Fibroblast of mammary gland (primary cell): ENCODE measurements around the gene GABRB3.

Experiments used
- DNase-seq: peaks from one replicate; pipeline ENCODE4 v3.0.0-alpha.2; 2010; ENCODE audit warnings: low read depth
- H3K4me3 ChIP-seq: 2 replicates; pipeline ENCODE4 v1.5.1; 2011; ENCODE audit warnings: low read depth, mild to moderate bottlenecking, low read length, moderate library complexity; ENCODE audit not compliant: control insufficient read depth
- TF ChIP-seq, protein P1 (sequence below): conservative IDR thresholded peaks from 2 replicates; pipeline ENCODE4 v1.5.1; 2011; ENCODE audit warnings: low read depth, low read length, inconsistent platforms; ENCODE audit not compliant: control insufficient read depth, insufficient read depth

GABRB3 gene

DNA sequence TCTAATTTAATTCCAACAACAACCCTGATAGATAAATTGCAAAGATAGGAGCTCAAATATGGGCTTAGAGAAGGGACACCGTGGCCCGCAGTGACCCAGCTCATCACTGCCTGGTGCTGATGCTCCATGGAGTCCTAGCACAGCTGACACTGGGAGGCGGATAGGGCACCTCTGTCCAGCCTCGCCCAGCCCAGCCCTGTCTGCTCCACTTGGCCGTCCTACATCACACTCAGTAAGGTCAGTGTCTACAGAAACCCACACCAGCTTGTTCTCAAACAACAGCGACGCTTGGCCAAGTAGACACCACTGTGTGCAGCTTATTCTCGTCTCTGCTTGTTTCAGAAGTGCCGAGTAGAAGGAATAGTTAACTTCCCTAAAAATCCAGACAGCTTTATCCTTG lies 33.9 kb downstream of the GABRB3 start:
- no peak for DNase-seq
- TF ChIP-seq, protein P1, sequence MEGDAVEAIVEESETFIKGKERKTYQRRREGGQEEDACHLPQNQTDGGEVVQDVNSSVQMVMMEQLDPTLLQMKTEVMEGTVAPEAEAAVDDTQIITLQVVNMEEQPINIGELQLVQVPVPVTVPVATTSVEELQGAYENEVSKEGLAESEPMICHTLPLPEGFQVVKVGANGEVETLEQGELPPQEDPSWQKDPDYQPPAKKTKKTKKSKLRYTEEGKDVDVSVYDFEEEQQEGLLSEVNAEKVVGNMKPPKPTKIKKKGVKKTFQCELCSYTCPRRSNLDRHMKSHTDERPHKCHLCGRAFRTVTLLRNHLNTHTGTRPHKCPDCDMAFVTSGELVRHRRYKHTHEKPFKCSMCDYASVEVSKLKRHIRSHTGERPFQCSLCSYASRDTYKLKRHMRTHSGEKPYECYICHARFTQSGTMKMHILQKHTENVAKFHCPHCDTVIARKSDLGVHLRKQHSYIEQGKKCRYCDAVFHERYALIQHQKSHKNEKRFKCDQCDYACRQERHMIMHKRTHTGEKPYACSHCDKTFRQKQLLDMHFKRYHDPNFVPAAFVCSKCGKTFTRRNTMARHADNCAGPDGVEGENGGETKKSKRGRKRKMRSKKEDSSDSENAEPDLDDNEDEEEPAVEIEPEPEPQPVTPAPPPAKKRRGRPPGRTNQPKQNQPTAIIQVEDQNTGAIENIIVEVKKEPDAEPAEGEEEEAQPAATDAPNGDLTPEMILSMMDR, result no peak
- H3K4me3 ChIP-seq, result no peak overlapping the region

DNA sequence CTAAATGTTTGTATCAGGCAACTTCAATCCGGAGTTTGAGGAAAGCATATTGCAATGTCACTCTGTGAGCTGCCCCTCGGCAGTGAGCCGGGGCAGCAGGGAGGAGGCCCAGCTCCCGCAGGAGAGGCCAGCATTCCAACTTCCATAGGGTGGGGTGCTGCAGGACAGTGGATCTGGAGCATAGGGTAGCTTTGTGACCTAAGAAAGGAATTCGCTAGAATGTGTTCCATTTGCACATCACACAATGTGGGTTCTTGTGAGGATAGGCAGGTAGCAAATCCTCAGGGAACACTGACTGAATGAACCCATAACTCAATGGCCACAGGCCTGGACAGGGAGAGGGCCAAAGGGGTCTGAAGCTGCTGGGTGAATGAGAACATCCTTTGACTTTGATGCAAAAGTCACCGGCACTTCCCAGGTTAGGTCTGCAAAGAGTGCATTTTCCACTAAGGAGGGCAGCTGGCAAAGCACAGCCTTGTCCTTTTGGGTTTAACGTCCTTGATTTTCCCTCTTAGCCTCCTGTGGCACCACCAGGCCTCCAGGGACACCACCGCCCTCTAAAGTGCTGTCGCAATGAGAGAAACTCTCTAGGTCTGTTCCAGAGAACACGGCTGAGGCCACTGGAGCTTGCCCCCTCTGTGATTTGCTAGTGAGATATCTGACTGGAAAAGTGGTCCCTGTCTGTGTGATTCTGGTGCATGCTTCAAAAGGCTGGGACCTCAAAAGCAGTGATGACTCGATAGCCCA lies 36.2 kb downstream of the GABRB3 start:
- H3K4me3 ChIP-seq, result no peak overlapping the region
- TF ChIP-seq, protein P1, result no peak
- no peak for DNase-seq

DNA sequence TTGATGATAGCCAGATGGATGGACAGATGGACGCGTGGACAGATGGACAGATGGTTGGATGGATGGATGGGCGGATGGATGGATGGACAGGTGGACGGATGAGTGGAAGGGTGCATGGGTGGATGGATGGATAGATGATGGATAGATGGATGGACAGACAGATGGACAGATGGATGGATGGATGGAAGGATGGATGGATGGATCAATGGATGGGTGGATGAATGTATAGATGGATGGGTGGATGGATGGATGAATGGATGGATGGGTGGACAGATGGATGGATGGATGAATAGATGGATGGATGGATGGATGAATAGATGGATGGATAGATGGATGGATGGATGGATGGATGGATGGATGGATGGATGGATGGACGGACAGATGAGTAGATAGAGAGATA lies 40.9 kb downstream of the GABRB3 start:
- DNase-seq, result no peak
- TF ChIP-seq, protein P1, result no peak
- H3K4me3 ChIP-seq, result no peak overlapping the region

DNA sequence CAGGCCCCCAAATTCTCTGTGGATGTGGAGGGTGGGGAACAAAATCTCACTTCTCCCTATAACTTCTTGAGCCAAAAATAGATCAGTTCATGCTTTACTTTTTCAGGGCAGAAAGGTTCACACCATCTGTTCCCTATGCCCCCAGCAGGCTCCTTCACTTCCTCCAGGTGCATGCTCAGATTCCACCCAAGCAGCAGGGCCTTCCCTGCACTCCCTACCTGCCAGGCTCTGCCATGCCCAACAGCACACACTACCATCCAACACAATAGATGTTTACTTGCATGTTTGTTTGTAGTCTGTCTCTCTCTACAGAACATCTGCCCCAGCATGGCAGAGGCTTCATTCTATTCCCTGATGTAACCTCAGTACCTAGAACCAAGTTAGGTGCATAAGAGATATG lies 43.3 kb downstream of the GABRB3 start:
- TF ChIP-seq, protein P1, result no peak
- no peak overlapping the region for H3K4me3 ChIP-seq
- no peak for DNase-seq

DNA sequence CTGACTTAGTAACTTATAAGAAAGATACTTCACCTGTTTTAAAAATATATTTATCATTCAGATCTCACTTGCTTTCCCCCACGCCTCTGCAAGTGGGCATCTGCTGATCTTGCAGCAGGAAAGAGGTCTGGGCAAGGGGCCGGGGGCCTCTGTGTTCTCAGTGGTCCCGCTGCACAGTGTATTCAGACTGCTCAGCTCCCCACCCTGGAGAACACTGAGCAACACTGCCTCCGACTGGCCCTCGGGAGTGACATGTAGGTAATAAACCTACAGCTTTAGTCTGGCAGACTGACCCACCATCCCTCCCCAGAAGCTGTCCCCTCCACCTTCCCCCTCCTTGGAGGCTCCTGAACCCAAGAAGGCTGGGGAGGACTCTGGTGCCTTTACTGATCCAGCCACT lies 43.8 kb downstream of the GABRB3 start:
- TF ChIP-seq, protein P1, result no peak
- H3K4me3 ChIP-seq, result no peak overlapping the region
- DNase-seq, result no peak

DNA sequence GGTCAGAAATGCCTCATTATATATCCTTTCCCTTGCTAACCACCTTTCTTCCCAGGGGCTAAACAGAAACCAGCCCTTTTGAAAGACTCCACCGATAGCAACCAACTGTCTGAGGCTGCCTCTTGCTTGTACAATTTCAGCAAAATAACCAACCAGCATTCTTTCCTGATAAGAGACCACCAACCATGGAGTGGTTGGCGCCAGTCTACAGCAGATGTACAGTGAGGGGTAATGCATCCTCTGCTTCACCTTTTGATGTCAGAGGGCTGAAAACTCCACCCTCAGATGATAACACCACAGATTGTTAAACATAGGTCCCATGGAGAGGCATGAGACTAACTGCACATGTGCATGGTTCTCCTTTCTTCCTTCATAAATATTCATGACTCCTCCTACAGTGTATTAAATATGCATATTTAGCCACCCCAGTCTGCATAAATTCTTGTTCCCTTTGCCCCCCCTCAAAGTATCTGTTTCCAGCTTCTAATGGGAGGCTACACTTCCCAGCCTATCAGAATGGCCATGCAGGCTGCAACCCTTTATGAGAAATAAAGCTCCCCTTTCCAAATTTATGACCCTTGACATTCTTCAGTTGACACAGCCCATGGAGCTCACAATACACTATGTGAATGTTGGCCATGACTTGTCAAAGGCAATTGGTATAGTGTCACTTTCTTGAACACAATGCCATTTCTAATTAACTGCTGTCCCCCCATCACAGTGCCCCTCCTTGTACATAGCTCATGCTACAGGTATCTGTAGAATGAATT lies 48.3 kb downstream of the GABRB3 start:
- no peak overlapping the region for H3K4me3 ChIP-seq
- TF ChIP-seq, protein P1, result no peak
- DNase-seq, result no peak
